HG03575 (cell line): Measurements from ENCODE around the gene SUCO.
"Not testable (repeated sequence)": the region's sequence is repeated elsewhere in the genome, so short reads cannot be mapped to it uniquely, and the experiment has no call there.

ENCODE experiments used
- ATAC-seq: cut with Tn5 transposase; IDR thresholded peaks from one replicate; pipeline ENCODE4 v1.9.1; 2021; ENCODE audit not compliant: unreplicated experiment, insufficient number of reproducible peaks, low FRiP score; ENCODE audit errors: extremely low read depth

The SUCO gene

GRCh38 chr1:172554915-172555314, 22.0 kb downstream of the SUCO start:
- no peak for ATAC-seq

- ATAC-seq: no peak
These were observed 23.5 kb downstream of the SUCO start for GRCh38 chr1:172556461-172556860.

GRCh38 chr1:172557270-172557669, 24.3 kb downstream of the SUCO start:
- ATAC-seq: no peak

- ATAC-seq: no peak
These were observed 26.7 kb downstream of the SUCO start for GRCh38 chr1:172559572-172560210.

- no peak for ATAC-seq
These were observed 28.3 kb downstream of the SUCO start for GRCh38 chr1:172561252-172561651.

DNA sequence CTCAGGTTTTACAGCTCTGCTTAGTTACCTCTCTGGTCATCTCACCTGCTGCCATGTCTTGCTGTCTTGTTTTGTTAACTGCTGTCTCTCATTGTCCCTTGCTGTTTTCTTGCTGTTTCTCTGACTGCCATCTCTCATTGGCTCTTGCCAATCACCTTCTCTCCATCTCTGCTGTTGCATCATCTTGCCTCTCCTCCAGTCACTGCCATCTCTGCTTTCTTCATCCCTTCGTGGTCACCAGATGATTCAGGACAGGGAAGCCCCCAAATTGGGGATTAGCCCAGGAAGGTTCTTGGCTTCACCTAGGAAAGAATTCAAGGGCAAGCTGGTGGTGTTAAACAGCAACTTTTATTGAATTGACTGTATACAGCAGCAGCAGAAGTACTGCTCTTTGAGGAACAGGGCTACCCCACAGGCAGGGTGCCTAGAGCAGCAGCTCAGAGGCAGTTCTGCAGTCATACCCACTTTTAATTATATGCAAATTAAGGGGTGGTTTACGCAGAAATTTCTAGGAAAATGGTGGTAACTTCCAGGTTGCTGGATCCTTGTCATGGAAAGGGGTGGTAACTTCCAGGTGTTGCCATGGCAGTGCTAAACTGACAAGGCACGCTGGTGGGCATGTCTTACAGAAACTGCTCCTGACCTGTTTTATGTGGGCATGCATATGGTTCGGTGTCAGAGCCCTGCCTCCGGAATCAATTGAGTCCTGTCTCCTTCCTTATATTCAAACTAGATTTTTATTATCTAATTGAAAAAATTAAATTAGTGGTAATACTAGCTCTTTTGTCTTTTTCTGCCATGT, 33.4 kb downstream of the SUCO start:
- no peak for ATAC-seq

DNA sequence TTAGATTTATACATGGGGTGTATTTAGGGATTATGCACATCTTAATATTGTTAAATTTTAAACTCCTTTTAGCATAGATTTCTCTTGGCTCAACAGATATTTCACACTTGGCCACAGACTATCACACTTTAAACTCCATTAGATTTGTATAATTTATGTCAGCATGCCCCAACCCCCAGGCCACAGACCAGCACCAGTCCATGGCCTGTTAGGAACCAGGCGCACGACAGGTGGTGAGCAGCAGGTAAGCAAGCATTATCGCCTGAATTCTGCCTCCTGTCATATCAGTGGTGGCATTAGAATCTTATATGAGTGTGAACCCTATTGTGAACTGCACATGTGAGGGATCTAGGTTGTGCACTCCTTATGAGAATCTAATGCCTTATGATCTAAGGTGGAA, 34.8 kb downstream of the SUCO start:
- ATAC-seq: no peak

DNA sequence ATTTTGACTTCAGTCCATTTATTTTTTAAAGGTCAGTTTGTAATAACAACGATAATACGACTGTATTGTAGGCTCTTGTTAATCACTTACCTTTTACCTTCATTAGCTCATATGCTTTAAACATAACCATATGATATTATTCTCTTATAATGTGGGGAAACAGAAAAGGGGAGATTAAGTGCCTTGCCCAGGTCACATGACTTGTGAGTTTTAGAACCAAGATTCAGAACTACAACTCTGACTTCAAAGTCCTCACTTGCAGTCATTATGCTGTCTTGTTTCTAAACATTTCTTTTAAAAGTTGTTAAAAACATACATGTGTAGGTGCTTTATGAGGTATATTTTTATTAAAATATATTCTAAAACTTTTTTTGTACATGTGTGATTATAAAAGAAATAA, 41.1 kb downstream of the SUCO start:
- no peak for ATAC-seq

- ATAC-seq: no peak
These were observed 45.6 kb downstream of the SUCO start for GRCh38 chr1:172578586-172578985.

DNA sequence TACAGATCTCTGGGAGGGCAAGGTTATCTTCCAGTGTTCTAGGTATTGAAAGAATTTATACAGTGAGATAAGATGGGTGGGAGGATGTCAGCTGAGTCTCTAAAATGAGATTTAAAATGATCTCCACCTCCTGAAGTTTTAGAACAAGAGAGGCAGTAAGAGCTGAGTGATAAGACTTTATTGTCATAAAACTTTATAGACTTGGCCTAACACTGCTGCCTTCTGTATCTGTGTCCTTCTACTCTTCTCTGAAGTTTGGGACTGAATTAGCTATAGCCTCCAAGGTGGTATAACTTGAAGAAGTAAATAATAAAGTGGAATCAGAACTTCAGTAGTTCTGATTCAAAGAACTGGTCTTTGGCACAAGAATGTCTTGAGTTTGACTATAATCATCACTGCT, 48.3 kb downstream of the SUCO start:
- no peak for ATAC-seq

- no peak for ATAC-seq
These were observed 48.8 kb downstream of the SUCO start for GRCh38 chr1:172581779-172582178.

DNA sequence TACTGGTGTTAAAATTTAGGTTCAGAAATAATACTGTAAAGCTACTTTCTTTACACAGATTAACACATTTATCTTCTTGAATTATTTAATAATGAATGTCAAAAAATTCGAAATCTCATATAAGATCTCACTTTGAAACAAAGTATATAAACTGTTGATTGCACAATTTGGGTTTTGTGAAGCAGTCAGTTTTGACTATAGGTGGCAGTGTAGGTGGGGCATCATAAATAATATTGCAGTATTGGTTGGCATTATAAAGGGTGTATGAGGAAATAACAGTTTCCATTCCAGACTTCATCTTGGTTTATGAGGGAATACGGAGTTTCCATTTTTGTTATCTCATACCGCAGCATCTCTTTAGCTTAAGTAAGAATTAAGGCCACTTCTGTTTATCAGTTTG, 49.9 kb downstream of the SUCO start:
- no peak for ATAC-seq

- ATAC-seq: no peak
These were observed 52.4 kb downstream of the SUCO start for GRCh38 chr1:172585348-172585747.

- no peak for ATAC-seq
These were observed 52.9 kb downstream of the SUCO start for GRCh38 chr1:172585861-172586260.

DNA sequence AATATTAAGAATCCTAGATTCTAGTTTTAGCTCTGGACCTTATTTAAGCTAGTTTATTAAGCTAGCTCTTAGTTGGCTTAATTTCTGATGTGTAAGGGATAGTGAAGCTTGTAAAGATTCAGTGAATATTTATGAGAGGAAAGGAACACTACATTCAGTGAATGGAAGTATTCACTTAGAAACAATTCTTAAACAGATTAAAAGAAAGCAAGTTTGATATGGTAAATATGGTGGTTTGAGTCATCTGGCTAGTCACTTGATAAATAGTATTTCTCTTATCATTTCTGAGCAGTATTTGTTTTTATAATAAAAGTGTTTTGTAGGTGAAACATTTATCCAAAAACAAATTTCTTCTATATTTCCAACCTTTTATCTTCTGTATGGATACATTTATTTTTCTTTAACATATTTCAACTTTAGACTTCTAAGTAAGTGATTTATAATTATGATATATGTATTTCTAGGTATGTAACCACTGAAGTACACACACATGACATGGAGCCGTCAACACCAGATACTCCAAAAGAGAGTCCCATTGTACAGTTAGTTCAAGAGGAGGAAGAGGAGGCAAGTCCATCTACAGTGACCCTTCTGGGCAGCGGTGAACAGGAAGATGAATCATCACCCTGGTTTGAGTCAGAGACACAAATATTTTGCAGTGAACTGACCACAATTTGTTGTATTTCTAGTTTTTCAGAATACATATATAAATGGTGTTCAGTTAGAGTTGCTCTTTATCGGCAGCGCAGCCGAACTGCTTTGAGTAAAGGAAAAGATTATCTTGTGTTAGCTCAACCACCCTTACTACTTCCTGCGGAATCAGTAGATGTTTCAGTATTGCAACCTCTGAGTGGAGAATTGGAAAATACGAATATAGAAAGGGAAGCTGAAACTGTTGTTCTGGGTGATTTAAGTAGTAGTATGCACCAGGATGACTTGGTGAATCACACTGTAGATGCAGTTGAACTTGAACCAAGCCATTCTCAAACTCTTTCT, 55.6 kb downstream of the SUCO start:
- ATAC-seq: no peak

- ATAC-seq: no peak
These were observed 56.6 kb downstream of the SUCO start for GRCh38 chr1:172589553-172589952.

DNA sequence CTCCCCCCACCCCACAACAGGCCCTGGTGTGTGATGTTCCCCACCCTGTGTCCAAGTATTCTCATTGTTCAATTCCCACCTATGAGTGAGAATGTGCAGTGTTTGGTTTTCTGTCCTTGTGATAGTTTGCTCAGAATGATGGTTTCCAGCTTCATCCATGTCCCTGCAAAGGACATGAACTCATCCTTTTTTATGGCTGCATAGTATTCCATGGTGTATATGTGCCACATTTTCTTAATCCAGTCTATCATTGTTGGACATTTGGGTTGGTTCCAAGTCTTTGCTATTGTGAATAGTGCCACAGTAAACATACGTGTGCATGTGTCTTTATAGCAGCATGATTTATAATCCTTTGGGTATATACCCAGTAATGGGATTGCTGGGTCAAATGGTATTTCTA, 58.5 kb downstream of the SUCO start:
- not testable (repeated sequence) for ATAC-seq

DNA sequence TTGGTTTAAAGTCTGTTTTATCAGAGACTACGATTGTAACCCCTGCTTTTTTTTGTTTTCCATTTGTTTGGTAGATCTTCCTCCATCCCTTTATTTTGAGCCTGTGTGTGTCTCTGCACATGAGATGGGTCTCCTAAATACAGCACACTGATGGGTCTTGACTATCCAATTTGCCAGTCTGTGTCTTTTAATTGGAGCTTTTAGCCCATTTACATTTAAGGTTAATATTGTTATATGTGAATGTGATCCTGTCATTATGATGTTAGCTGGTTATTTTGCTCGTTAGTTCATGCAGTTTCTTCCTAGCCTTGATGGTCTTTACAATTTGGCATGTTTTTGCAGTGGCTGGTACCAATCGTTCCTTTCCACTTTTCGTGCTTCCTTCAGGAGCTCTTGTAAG, 62.1 kb downstream of the SUCO start:
- not testable (repeated sequence) for ATAC-seq

GRCh38 chr1:172596782-172597181, 63.8 kb downstream of the SUCO start:
- ATAC-seq: not testable (repeated sequence)
